IPS-11a (cell line): ENCODE results near the gene MGAT4A.
"Not testable (repeated sequence)": the region's sequence is repeated elsewhere in the genome, so short reads cannot be mapped to it uniquely, and the experiment has no call there.

Source experiments
- H3K4me3 ChIP-seq: one replicate; pipeline ENCODE4 v1.5.1; 2013; ENCODE audit warnings: low read depth, low read length, control low read depth

MGAT4A gene

GRCh38 chr2:98608962-98609604, 121.8 kb downstream of the MGAT4A start:
- H3K4me3 ChIP-seq: peak overlapping the region; percentile 85

GRCh38 chr2:98608116-98608961, 122.6 kb downstream of the MGAT4A start, which contains the start of the genes COA5 and UNC50:
Gene COA5, minus strand, starts transcription at chr2:98608512. Its CDS starts 107 bp downstream, at chr2:98608405.
Gene UNC50, plus strand, starts transcription at chr2:98608589. Its CDS starts 1,171 bp downstream, at chr2:98609760.
- H3K4me3 ChIP-seq: peak within 1 kb of the TSS; percentile 85

GRCh38 chr2:98607741-98608115, 123.2 kb downstream of the MGAT4A start:
- H3K4me3 ChIP-seq: peak overlapping the region; percentile 85

GRCh38 chr2:98607104-98607503, 123.8 kb downstream of the MGAT4A start:
- peak overlapping the region; percentile 85 for H3K4me3 ChIP-seq

GRCh38 chr2:98606431-98606830, 124.5 kb downstream of the MGAT4A start:
- H3K4me3 ChIP-seq: no peak overlapping the region

- no peak overlapping the region for H3K4me3 ChIP-seq
Measured at GRCh38 chr2:98605076-98605475, 125.9 kb downstream of the MGAT4A start.

GRCh38 chr2:98604547-98604946, 126.4 kb downstream of the MGAT4A start:
- no peak overlapping the region for H3K4me3 ChIP-seq

- no peak overlapping the region for H3K4me3 ChIP-seq
Measured at GRCh38 chr2:98601532-98602132, 129.3 kb downstream of the MGAT4A start.

GRCh38 chr2:98598781-98599428, 132.0 kb downstream of the MGAT4A start:
- H3K4me3 ChIP-seq: no peak overlapping the region

GRCh38 chr2:98594665-98595064, 136.3 kb downstream of the MGAT4A start:
- not testable (repeated sequence) for H3K4me3 ChIP-seq

- no peak overlapping the region for H3K4me3 ChIP-seq
Measured at GRCh38 chr2:98592565-98592964, 138.4 kb downstream of the MGAT4A start.

GRCh38 chr2:98589489-98589888, 141.4 kb downstream of the MGAT4A start:
- no peak overlapping the region for H3K4me3 ChIP-seq

- H3K4me3 ChIP-seq: no peak overlapping the region
Measured at GRCh38 chr2:98588880-98589431, 142.0 kb downstream of the MGAT4A start.

GRCh38 chr2:98586551-98587140, 144.3 kb downstream of the MGAT4A start:
- H3K4me3 ChIP-seq: no peak overlapping the region

- no peak overlapping the region for H3K4me3 ChIP-seq
Measured at GRCh38 chr2:98585386-98585785, 145.5 kb downstream of the MGAT4A start.

GRCh38 chr2:98583816-98584618, 146.9 kb downstream of the MGAT4A start:
- H3K4me3 ChIP-seq: no peak overlapping the region

- H3K4me3 ChIP-seq: no peak overlapping the region
Measured at GRCh38 chr2:98583276-98583675, 147.7 kb downstream of the MGAT4A start.

- no peak overlapping the region for H3K4me3 ChIP-seq
Measured at GRCh38 chr2:98582523-98582922, 148.4 kb downstream of the MGAT4A start.

- no peak overlapping the region for H3K4me3 ChIP-seq
Measured at GRCh38 chr2:98580656-98581284, 150.2 kb downstream of the MGAT4A start.
